HG02678 (cell line): ENCODE data around the gene CITED4.
"Not testable (repeated sequence)": the region's sequence is repeated elsewhere in the genome, so short reads cannot be mapped to it uniquely, and the experiment has no call there.

Source experiments
- ATAC-seq: cut with Tn5 transposase; IDR thresholded peaks from one replicate; pipeline ENCODE4 v1.9.1; 2021; ENCODE audit warnings: mild to moderate bottlenecking, moderate library complexity; ENCODE audit not compliant: unreplicated experiment

Gene CITED4

GRCh38 chr1:40862008-40862863, at the start of gene CITED4:
CITED4 (minus strand) TSS chr1:40862363; CDS start chr1:40862127, 236 bp downstream.
- ATAC-seq, result peak; percentile 95

GRCh38 chr1:40911105-40911504, 48.9 kb upstream of the CITED4 start:
- ATAC-seq, result no peak

DNA sequence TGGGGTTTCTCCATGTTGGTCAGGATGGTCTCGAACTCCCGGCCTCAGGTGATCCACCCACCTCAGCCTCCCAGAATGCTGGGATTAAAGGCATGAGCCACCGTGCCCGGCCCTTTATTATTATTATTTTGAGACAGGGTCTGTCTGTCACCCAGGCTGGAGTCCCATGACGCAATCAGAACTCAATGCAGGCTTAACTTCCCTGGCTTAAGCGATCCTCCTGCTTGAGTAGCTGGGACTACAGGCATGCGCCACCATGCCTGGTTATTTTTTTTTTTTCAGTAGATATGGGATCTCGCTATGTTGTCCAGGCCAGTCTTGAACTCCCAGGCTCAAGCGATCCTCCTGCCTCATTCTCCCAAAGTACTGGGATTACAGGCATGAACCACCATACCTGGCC, 47.1 kb upstream of the CITED4 start:
- no peak for ATAC-seq

DNA sequence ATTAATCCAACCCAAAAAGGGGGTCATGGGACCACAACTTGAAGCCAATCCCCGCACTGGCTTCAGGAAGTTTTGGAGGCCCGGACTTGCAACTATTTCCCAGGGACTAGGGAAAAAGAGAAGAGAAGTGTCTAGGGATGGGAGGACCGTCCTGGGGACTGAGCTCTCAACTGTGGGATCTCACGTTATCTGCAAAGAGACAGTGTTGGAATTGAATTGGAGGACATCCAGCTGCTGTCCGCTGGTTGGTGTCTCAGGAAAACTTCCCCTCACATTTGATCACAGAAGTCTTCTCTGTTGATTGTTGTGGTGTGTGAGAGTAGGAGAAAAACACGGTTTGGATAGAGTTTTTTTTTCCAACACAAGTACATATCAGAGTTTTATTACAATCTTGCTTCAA, 46.2 kb upstream of the CITED4 start:
- ATAC-seq, result no peak

- no peak for ATAC-seq
Measured at GRCh38 chr1:40907899-40908298, 45.7 kb upstream of the CITED4 start.

- ATAC-seq, result no peak
Measured at GRCh38 chr1:40906781-40907400, 44.7 kb upstream of the CITED4 start.

GRCh38 chr1:40905061-40905460, 42.9 kb upstream of the CITED4 start:
- no peak for ATAC-seq

DNA sequence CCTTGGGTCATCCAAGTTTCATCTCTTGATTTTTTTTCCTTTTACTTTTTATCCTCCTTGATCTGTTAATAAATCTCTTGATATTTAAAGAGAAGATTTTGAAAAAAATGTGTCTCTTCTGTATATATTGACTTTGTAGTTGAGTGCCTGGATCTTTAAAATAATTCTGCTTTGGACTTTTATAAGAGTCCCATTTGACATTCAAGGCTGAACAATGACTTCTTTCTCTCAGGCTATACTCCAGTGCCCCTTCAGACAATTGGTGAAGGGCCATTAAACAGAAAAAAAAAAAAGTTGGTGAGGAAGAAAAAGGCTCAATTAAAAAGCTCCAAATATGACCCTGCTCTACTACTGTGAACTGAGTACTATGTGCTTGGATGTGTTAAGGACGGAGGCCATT, 40.9 kb upstream of the CITED4 start:
- ATAC-seq, result no peak

DNA sequence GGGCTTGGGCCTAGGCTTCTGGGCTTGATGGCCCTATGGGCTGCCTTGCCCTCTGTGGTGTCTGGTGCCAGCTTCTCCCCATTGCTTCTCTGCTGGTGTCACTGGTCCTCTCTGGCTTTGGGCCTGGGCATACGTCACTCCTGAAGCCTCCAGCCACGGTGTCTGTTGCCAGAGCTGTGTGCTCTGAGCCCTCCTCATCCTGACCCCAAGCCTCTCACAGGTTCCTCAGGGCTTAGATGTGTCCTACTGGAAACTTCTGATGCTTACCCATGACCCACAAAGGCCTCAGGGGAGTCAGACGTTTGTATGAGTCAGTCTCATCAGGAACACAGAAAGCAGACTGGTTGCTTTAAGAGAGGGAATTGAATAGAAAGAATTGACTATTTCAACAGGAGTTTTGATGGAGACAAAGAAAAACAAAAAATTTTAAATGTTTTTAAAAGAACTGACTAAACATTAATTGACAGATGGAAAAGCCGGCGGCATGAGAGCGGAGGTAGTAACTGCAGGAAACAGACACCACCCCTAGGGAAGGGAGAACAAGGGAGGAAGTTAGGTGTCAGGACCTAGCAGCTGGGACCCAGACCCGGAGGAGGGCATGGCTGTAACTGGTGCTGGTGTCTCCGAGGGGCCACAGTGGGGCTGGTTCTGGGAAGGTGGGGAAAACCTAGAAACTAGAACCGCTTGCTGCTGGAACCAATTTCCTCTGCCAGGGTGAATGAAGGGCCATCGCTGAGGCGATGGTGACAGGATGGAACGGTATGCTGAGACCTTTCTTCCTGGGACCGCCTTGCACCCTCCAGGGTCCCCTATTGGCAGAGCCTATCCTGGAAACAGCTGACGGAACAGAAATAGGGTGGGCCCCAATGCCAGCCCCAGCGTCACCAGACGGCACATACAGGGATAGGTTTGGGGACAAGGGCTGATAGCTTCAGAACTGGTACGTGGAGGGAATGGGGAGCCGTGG, 40.0 kb upstream of the CITED4 start:
- ATAC-seq, result no peak

DNA sequence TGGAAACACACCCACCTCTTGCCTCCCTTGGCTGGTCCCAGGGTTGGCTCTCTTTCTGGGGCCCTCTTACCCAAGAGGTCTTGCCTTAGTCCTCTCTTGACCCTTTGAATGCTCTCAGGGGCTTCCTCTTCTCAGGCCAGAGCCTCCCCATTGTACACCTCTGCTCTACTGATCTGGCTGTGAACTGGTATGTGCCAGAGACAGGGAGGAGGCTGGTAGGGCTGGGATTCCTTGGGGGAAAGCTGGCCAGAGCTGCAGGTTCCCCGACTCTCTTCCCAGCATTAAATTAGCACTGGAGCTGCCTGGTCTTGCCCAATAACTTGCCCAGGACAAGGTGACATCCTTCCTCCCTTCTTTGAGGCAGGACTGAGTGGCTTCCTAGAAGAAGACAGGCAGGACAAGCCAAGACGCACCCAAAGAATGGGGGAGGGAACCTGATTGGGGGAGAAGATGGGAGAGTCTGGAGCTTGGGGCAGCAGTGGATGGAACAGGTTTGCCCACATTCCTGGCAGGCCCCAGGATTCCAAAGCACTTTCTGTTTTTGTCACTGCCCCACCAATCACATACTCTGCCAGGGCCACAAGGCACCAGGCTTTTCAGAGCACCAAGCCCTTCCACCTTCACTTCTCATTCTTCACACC, 37.2 kb upstream of the CITED4 start:
- ATAC-seq, result no peak

GRCh38 chr1:40898431-40898901, 36.3 kb upstream of the CITED4 start:
- ATAC-seq, result no peak

- ATAC-seq, result no peak
Measured at GRCh38 chr1:40897513-40897912, 35.4 kb upstream of the CITED4 start.

DNA sequence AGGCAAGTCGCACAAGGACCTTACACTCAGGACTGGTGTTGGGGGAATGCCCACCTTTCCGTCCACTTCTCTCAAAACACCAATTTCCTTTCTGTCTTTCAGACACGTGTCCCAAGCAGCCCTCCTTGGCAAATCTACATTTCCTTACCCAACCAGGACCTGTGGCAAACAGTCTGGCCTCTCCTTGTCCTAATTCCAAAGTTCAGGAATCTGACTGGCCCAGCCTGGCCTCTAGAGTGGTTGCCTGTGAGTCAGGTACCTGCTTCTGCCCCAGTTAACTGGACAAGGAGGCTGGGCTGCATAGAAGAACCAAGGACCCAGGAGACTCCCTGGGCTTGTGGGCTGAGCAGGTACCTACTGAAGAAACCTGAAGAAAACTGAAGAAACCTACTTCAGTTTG, 34.3 kb upstream of the CITED4 start:
- ATAC-seq, result no peak

DNA sequence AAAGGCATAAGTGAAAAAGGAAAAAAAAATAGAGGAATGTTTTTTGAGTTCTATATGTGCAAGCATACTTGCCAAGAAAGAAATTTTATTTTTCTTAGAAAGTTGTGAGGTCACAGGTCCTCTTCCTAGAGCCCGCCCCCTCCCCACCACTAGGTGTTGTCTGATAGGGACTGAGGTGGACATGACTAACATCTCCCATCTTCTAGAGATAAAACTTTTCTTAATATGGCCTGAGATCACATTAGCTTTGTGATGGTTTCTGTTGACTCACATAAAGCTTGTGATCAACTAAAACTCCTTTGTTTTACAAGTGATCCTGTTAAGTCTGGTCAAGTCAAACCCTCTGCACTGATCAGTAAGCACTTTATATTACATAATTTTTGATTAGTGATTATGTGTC, 33.4 kb upstream of the CITED4 start:
- ATAC-seq, result no peak

DNA sequence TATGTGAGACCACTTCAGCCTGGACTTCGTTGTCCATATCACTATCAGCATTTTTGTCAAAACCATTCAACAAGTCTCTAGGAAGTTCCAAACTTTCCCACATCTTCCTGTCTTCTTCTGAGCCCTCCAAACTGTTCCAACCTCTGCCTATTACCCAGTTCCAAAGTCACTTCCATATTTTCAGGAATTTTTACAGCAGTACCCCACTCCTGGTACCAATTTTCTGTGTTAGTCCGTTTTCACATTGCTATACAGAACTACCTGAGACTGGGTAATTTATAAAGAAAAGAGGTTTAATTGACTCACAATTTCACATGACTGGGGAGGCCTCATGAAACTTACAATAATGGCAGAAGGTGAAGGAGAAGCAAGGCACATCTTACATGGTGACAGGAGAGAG, 32.7 kb upstream of the CITED4 start:
- ATAC-seq, result not testable (repeated sequence)

DNA sequence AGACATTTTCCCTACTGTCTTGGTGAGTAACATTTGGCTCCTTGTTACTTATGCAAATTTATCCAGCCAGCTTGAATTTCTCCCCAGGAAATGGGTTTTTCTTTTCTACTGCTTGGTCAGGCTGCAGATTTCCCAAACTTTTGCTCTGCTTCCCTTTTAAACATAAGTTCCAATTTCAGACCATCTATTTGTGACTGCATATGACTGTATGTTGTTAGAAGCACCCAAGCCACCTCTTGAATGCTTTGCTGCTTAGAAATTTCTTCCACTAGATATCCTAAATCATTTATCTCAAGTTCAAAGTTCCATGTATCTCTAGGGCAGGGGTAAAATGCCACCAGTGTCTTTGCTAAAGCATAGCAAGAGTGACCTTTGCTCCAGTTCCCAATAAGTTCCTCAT, 32.3 kb upstream of the CITED4 start:
- no peak for ATAC-seq

GRCh38 chr1:40893946-40894345, 31.8 kb upstream of the CITED4 start:
- no peak for ATAC-seq

DNA sequence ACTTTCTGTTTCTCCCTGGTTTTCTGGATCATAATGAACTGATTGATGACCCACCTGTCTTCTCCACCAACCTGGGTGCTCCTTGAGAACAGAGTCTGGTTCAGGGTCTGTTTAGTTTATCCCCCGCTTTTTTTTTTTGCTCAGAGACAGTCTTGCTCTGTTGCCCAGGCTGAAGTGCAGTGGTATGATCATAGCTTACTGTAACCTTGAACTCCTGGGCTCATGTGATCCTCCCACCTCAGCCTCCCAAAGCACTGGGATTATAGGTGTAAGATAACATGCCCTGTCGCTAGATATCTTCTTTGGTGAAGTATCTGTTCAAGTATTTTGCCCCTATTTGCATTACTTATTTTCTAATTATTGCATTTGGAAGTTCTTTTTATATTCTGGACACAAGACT, 30.2 kb upstream of the CITED4 start:
- no peak for ATAC-seq

DNA sequence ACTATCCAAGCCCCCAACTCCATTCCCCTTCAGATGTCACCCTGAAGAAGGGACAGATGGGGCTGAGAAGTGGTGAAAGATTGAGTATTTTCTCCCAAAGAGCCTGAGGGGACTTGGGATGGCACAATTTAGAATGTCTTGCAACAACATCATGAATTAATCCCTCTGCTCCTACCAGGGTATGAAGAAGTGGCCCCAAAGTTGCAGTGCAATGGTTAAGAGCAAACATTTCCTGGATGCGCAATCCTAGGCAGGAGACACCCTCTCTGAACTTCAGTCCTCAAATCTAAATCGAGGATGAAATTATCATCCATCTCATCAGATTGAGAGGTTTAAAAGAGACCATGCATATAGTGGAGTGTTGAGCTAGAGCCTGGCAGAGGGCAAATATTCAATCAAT, 28.6 kb upstream of the CITED4 start:
- no peak for ATAC-seq

GRCh38 chr1:40887652-40888051, 25.5 kb upstream of the CITED4 start:
- no peak for ATAC-seq

GRCh38 chr1:40887012-40887378, 24.8 kb upstream of the CITED4 start:
- no peak for ATAC-seq
